Measurements from ENCODE around the gene OPHN1. TPM values are rescaled to one million over a fixed set of nuclear protein-coding genes. Genes with fewer than 3 reads are reported as not detected.
"Not testable (repeated sequence)": the region's sequence is repeated elsewhere in the genome, so short reads cannot be mapped to it uniquely, and the experiment has no call there.

The OPHN1 gene
- total RNA-seq, 1 donor from 2014 or later = 10.7 TPM

- intact Hi-C loops (cut with DNase I) = no loop called here
- Histone ChIP-seq H3K9me3 (no peaks in the 10 kb centered on the region), H3K4me3 (no peak overlapping the region), H3K36me3 (no peaks in the 10 kb centered on the region), H3K27ac (no peak overlapping the region), H3K4me1 (no peaks in the 10 kb centered on the region), H3K27me3 (ENCODE audit: low read depth) (no peaks in the 10 kb centered on the region)
- DNase-seq (no peak), ATAC-seq (no peak)
- no peak for TF ChIP-seq CTCF (IDR thresholded peaks at IDR 0.05)
Observed at GRCh38 chrX:68284281-68284904, 148.9 kb downstream of the OPHN1 start.

- Histone ChIP-seq H3K4me1 (no peaks in the 10 kb centered on the region), H3K9me3 (no peaks in the 10 kb centered on the region), H3K27ac (no peak overlapping the region), H3K36me3 (no peaks in the 10 kb centered on the region), H3K4me3 (no peak overlapping the region), H3K27me3 (ENCODE audit: low read depth) (no peaks in the 10 kb centered on the region)
- DNase-seq = no peak
- TF ChIP-seq CTCF (IDR thresholded peaks at IDR 0.05) = no peak
- ATAC-seq = no peak
- intact Hi-C loops (cut with DNase I) = no loop called here
Observed at GRCh38 chrX:68273887-68274286, 159.4 kb downstream of the OPHN1 start.

GRCh38 chrX:68264793-68265192, 168.5 kb downstream of the OPHN1 start:
- H3K4me1 ChIP-seq; H3K27me3 ChIP-seq (ENCODE audit: low read depth); ATAC-seq; H3K36me3 ChIP-seq; H3K9me3 ChIP-seq; H3K27ac ChIP-seq; intact Hi-C loops (cut with DNase I); DNase-seq; H3K4me3 ChIP-seq: not testable (repeated sequence)

- no peak for ATAC-seq
Observed at GRCh38 chrX:68261060-68261672, 172.1 kb downstream of the OPHN1 start.

GRCh38 chrX:68256990-68257389, 176.3 kb downstream of the OPHN1 start:
- H3K36me3 ChIP-seq = no peaks in the 10 kb centered on the region
- ATAC-seq (no peak), DNase-seq (no peak)
- TF ChIP-seq CTCF (IDR thresholded peaks at IDR 0.05) = no peak
- intact Hi-C loops (cut with DNase I) = no loop called here
- no peak overlapping the region for H3K4me3 ChIP-seq
- peaks cover 4% of the 10 kb centered on the region for H3K4me1 ChIP-seq
- H3K27me3 ChIP-seq (ENCODE audit: low read depth) = no peaks in the 10 kb centered on the region
- H3K9me3 ChIP-seq = no peaks in the 10 kb centered on the region
- no peak overlapping the region for H3K27ac ChIP-seq

More at GRCh38 chrX:68261060-68261672, 172.1 kb downstream of the OPHN1 start:
- H3K27me3 ChIP-seq (ENCODE audit: low read depth) = no peaks in the 10 kb centered on the region
- intact Hi-C loops (cut with DNase I) = no loop called here
- no peaks in the 10 kb centered on the region for H3K36me3 ChIP-seq
- DNase-seq = no peak
- no peak overlapping the region for H3K27ac ChIP-seq
- H3K4me1 ChIP-seq = no peaks in the 10 kb centered on the region
- no peak overlapping the region for H3K4me3 ChIP-seq
- TF ChIP-seq CTCF (IDR thresholded peaks at IDR 0.05) = no peak
- no peaks in the 10 kb centered on the region for H3K9me3 ChIP-seq

Data from lower lobe of right lung (tissue), 2 donors.